ENCODE results near the gene CDH8.

The CDH8 gene

DNA sequence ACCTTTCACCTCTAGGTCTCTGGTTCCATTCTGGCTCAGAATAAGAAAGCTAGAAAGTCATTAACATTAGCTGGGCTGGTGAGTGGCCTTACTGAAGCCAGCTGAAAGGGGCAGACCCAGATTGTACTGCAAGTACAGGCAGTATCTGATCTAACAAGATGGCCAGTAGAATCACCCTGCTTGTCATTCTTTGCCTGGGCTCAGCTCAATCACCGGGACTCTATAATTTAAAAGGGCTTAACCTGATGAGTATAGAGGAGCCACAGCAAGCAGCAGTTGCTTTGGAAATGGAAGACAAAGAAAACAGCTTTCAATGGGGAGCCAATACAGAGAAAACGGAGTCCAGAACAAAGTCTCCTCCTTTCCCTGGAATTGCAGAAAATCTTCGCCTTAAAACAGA lies 13.6 kb downstream of the CDH8 start:
- DNase-seq, result no peak

- no peak for DNase-seq
Observed at GRCh38 chr16:62021161-62021581, 15.1 kb downstream of the CDH8 start.

GRCh38 chr16:62020681-62021080 lies 15.6 kb downstream of the CDH8 start:
- DNase-seq, result no peak

DNA sequence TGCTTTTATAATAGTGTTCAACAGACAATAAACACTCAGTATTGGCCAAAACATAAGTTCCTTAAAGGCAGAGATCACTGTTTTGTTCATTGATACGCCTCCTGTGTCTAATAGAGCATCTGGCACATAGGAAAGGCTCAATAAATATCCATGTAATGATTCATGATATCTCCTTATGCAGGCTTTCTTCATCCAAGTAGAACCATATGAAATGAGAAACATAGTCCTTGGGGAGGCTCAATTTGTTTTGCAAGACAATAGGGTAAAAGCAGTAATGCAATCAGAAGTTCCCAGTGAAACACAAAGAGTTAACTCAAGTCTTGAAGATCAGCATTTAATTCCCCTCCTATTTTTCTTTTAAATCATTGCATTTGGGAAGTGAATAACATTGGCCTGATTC lies 16.4 kb downstream of the CDH8 start:
- DNase-seq, result no peak

DNA sequence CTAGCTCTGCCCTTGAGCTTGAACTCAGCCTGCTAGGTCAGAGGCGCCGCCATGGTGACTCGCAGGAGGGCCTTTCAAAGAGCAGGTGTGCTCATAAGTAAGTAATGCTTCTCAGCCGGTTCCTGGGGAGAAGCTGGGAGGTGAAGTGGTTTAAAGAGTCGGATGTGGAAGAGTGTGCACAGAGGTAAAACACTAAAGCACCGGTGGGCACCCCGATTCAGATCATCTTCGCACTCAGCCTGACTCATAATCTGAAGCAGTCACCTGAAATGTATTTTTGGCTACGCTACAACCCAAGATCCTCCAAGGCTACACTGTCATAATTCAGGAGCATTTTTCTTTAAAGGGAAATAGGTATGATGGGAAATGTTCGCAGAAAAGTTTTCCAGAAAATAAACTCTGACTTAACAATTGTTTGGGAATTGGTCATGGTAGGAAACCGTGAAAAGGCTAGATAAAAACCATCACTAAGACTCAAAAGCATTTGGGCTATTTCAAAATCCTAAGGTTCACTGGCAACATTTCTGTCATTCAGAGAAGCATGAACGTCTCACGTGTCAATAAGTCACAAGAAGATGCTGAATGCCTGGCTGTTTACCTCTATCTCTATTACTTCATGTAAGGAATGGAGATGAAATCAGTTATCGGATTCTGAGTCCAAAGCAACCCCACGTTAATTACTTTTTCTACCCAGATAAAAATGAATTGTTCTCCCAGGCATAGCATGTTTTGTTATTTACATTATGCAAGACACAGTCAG lies 17.8 kb downstream of the CDH8 start:
- DNase-seq, result no peak

- no peak for DNase-seq
Observed at GRCh38 chr16:62014319-62014923, 21.8 kb downstream of the CDH8 start.

GRCh38 chr16:62010186-62010585 lies 26.1 kb downstream of the CDH8 start:
- no peak for DNase-seq

GRCh38 chr16:61998460-61998859 lies 37.8 kb downstream of the CDH8 start:
- no peak for DNase-seq

DNA sequence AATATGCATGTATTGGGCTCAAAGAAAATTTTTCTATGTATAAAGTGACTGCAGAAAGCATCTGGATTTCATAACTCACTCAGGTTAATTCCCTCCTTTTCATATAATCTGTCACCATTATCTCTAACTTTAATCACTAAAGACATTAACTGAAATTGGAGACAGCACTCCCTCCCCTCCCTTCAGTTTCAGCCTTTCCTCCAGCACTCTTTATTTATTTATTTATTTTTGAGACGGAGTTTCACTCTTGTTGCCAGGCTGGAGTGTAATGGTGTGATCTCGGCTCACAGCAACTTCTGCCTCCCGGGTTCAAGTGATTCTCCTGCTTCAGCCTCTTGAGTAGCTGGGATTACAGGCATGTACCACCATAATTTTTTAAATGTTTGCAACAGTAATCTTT lies 43.1 kb downstream of the CDH8 start:
- DNase-seq, result no peak

DNA sequence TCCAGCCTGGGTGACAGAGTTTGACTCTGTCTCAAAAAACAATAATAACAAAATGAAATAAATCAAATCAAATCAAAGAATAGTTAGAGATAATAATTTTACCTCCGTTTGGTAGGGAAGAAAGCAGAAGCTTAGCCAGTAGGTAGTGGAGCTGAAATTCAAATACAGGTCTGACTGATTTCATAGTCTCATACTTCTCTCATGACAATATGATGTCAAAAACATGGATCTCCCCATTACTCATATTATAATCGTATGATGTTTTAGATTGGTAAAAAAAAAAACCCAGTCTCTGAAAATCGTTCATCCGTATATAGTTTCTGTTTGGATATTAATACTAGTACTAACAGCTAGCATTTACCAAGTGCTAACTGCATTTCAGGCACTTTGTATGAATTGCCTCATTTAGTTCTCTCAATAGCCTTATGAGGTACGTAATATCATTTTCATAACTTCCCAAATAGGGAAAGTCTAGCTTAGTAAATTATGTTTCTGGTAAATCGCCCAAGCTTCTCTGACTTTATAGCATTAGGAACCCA lies 48.7 kb downstream of the CDH8 start:
- DNase-seq, result no peak

DNA sequence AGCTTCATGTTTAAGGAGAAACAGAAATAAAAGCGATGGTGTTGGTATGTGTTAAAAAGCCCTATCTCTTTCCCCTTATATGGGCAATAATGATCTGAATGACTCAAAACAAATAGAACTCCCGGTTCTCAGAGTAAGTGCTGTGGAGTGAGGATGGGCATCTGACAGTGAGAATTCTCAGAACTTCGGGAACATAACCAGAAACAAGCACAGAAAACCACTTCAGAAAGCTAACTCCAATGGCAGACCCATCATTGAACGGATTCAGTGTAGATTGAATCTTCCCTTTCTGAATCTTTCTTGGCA lies 67.2 kb downstream of the CDH8 start:
- no peak for DNase-seq

- no peak for DNase-seq
Observed at GRCh38 chr16:61968242-61969076, 67.8 kb downstream of the CDH8 start.

DNA sequence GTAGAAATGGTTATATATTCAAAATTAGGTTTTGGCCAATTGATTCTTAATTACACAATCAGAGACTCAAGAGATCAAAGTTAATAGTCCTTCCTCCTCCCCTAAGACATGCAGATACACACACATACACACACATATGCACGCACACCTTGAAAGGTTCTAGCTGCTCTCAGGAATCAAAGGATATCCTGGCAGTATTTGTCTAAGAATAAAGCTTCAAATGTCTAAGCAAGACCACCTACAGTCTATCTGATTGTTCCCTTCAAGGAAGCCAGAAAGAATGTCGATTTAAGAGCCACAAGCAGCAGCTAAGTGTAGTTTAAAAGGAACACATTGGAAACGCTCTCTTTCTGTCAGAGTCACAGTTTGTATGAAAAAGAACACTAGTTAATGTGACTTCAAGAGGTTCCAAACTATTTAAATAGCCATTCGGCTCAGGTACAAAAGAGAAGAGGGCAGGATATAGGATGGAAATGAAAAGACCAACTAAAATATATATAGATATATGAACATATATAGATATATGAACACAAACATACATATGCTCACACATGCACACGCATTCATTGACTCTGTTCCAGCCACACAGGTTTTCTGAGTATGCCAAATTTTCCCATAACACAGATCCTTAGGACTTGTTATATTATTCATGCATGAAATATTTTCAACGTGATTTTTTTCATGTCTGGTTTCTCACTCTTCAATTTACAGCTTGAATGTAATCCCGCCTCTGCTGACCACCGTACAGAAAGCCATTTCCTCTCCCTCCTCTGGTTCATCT lies 79.0 kb downstream of the CDH8 start:
- DNase-seq, result no peak

DNA sequence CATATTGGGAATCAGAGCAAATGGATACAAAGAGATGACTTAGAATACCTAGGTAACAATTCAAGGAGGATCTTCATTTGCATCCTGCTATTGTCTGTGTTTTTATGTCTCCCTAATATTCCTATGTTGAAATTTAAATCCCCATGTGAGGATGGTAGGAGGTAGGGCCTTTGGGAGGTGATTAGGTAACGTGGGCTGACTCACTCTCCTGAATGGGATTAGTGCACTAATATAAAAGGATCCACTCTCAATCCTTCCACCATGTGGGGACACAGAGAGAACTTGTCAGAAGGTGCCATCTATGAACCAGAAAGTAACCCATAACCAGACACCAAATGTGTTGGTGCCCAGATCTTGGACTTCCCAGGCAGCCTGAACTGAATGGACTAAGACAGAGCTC lies 83.4 kb downstream of the CDH8 start:
- no peak for DNase-seq

DNA sequence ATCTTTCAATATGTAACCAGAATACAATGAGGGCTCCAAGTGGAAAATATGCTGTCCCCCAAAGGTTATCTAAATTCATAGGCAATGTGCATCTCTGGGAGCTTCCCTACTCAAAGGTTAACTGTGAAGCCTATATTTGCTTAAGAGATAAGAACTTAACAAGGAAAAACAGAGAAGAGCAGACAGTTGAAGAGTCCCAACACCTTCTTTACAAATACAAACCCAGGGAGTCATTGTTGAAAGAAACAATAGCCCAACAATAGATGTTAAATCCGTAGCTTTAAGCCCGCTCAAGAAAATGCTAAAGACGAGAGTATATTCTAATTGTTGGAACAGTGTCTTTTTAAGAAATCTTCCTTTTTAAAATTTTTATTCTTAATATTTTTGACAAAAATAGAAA lies 87.8 kb downstream of the CDH8 start:
- no peak for DNase-seq

GRCh38 chr16:61946019-61946418 lies 90.2 kb downstream of the CDH8 start:
- no peak for DNase-seq

DNA sequence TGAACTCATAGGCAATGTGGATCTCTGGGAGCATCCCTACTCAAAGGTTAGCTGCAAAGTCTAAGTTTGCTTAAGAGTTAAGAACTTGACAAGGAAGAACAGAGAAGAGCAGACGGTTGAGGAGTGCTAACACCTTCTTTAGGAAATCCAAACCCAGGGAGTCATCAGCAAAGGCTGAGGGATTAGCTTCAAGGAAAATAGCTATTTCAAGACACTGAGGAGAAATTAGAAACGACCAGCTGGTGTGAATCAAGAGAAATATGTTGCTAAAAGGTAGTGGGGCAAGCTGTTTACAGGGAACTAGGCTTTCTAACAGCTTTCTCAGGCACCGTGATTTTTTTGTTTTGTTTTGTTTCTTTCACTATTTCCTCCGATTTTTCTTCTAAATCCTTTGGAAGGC lies 90.7 kb downstream of the CDH8 start:
- no peak for DNase-seq

DNA sequence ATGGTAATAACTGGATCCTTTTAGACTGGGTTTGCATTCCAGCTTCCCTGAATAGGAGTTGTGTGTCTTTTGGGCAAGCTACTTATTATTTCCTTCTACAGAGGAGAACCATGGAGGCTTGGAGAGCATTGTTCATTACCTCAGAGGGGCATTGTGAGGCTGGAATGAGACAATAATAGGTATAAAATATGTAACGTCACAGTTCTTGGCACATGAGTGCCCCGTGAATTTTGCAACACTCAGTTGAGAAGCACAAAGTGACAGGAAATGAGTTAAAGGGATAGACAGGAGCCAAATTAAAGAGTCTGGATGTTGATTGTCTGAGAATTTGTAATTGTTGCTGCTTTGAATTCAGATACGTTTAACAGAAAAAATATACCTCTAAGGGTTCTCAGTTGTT lies 92.2 kb downstream of the CDH8 start:
- no peak for DNase-seq

GRCh38 chr16:61940611-61941010 lies 95.6 kb downstream of the CDH8 start:
- no peak for DNase-seq

- no peak for DNase-seq
Observed at GRCh38 chr16:61937646-61938045, 98.6 kb downstream of the CDH8 start.

- no peak for DNase-seq
Observed at GRCh38 chr16:61936522-61936921, 99.7 kb downstream of the CDH8 start.

DNA sequence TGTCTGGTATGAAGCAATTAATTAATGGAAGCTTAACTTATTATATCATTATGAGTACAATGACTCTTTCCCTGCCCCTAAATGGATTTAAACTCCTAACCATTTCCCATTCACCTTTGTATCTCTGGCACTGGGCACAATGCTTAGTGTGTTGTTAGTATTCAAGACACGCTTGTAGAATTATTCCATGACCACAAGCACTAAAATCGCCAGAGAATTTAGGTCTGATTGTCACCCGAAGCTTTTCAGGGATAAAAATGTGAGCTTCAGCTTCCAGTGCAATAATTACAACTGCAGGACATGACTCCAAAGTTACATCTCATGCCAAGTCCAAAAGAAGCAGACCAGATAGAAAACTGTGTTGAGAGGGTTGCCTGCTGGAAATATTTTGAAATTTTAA lies 101.6 kb downstream of the CDH8 start:
- DNase-seq, result no peak

- no peak for DNase-seq
Observed at GRCh38 chr16:61929776-61930175, 106.5 kb downstream of the CDH8 start.

Measured in DMS 273 treated with DMSO at 0.1 percent for 48 hours (cell line).